ENCODE data around the gene FCGBP.

Gene FCGBP

GRCh38 chr19:39934584-39935363 lies at the start of gene FCGBP:
TSS of gene FCGBP (minus strand) at chr19:39934634.
- DNase-seq (ENCODE audit: low read depth): no peak
- no peak for TF ChIP-seq POLR2A (IDR thresholded peaks at IDR 0.05; ENCODE audit: extremely low read depth, insufficient read length)
- TF ChIP-seq, protein P1, sequence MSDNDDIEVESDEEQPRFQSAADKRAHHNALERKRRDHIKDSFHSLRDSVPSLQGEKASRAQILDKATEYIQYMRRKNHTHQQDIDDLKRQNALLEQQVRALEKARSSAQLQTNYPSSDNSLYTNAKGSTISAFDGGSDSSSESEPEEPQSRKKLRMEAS (IDR thresholded peaks at IDR 0.05; ENCODE audit: low read depth, low read length): no peak
- no peak for TF ChIP-seq MYC (IDR thresholded peaks at IDR 0.05; ENCODE audit: low read depth, low read length)
- TF ChIP-seq, protein P2, sequence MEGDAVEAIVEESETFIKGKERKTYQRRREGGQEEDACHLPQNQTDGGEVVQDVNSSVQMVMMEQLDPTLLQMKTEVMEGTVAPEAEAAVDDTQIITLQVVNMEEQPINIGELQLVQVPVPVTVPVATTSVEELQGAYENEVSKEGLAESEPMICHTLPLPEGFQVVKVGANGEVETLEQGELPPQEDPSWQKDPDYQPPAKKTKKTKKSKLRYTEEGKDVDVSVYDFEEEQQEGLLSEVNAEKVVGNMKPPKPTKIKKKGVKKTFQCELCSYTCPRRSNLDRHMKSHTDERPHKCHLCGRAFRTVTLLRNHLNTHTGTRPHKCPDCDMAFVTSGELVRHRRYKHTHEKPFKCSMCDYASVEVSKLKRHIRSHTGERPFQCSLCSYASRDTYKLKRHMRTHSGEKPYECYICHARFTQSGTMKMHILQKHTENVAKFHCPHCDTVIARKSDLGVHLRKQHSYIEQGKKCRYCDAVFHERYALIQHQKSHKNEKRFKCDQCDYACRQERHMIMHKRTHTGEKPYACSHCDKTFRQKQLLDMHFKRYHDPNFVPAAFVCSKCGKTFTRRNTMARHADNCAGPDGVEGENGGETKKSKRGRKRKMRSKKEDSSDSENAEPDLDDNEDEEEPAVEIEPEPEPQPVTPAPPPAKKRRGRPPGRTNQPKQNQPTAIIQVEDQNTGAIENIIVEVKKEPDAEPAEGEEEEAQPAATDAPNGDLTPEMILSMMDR (IDR thresholded peaks at IDR 0.05; ENCODE audit: low read depth, low read length): no peak
- no peak within 1 kb of the TSS for H3K4me3 ChIP-seq (ENCODE audit: low read depth, low read length)

GRCh38 chr19:39983695-39984300 lies 49.4 kb upstream of the FCGBP start:
- TF ChIP-seq, protein P1 (IDR thresholded peaks at IDR 0.05; ENCODE audit: low read depth, low read length): no peak
- TF ChIP-seq, protein P2 (IDR thresholded peaks at IDR 0.05; ENCODE audit: low read depth, low read length): no peak
- TF ChIP-seq MYC (IDR thresholded peaks at IDR 0.05; ENCODE audit: low read depth, low read length) (no peak), POLR2A (IDR thresholded peaks at IDR 0.05; ENCODE audit: extremely low read depth, insufficient read length) (no peak)
- H3K4me3 ChIP-seq (ENCODE audit: low read depth, low read length): no peak overlapping the region
- DNase-seq (ENCODE audit: low read depth): no peak

- TF ChIP-seq MYC (IDR thresholded peaks at IDR 0.05; ENCODE audit: low read depth, low read length) (no peak), POLR2A (IDR thresholded peaks at IDR 0.05; ENCODE audit: extremely low read depth, insufficient read length) (no peak)
- TF ChIP-seq, protein P2 (IDR thresholded peaks at IDR 0.05; ENCODE audit: low read depth, low read length): no peak
- TF ChIP-seq, protein P1 (IDR thresholded peaks at IDR 0.05; ENCODE audit: low read depth, low read length): no peak
- no peak overlapping the region for H3K4me3 ChIP-seq (ENCODE audit: low read depth, low read length)
- no peak for DNase-seq (ENCODE audit: low read depth)
These were observed 48.4 kb upstream of the FCGBP start for GRCh38 chr19:39982883-39983282.

- TF ChIP-seq, protein P2 (IDR thresholded peaks at IDR 0.05; ENCODE audit: low read depth, low read length): no peak
- no peak for TF ChIP-seq MYC (IDR thresholded peaks at IDR 0.05; ENCODE audit: low read depth, low read length)
- DNase-seq (ENCODE audit: low read depth): no peak
- no peak overlapping the region for H3K4me3 ChIP-seq (ENCODE audit: low read depth, low read length)
These were observed 40.1 kb upstream of the FCGBP start for GRCh38 chr19:39974377-39975155.

- TF ChIP-seq POLR2A (IDR thresholded peaks at IDR 0.05; ENCODE audit: extremely low read depth, insufficient read length) (no peak), MYC (IDR thresholded peaks at IDR 0.05; ENCODE audit: low read depth, low read length) (no peak)
- TF ChIP-seq, protein P1 (IDR thresholded peaks at IDR 0.05; ENCODE audit: low read depth, low read length): no peak
- TF ChIP-seq, protein P2 (IDR thresholded peaks at IDR 0.05; ENCODE audit: low read depth, low read length): no peak
- no peak for DNase-seq (ENCODE audit: low read depth)
- H3K4me3 ChIP-seq (ENCODE audit: low read depth, low read length): peak overlapping the region; percentile 90
These were observed 37.1 kb upstream of the FCGBP start for GRCh38 chr19:39971380-39972035.
